ENCODE results near the gene HNRNPC.
A peak's percentile ranks its signal among the peaks of the same experiment; 100 is the strongest.
"Not testable (repeated sequence)": the region's sequence is repeated elsewhere in the genome, so short reads cannot be mapped to it uniquely, and the experiment has no call there.

The HNRNPC gene

DNA sequence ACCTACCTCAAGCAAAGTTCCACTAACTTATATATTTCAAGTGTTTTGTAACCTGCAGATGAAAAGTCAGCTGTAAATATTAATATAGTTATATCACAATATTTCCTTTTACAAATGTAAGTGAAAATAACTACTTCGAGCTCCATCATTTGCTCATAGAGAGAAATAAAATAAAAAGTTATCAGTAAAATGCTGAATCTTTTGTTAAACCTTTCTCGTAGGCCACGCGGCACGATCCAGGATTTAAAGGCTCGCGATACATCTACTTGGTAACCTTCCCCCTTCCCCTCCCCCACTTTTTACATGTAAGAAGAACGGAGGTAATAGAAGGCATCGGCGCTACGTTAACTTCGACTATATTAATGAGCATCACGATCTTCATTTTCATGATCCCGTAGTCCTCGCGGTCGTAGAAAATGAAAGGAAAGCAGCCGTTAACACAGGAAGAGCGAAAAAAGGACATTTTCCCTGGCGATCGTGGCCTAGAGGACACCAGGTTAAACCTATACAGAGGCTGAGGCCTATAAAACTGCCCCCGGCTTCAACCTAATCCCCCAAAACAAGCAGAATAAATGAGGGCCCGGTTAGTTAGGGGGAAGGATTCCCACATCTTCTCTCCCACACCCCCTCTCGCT is 508 bp downstream of the HNRNPC start:
- DNase-seq (ENCODE audit: low read depth): peak; percentile 75

- DNase-seq (ENCODE audit: low read depth): peak; percentile 43
These were observed 1.2 kb downstream of the HNRNPC start for GRCh38 chr14:21267886-21268616.

DNA sequence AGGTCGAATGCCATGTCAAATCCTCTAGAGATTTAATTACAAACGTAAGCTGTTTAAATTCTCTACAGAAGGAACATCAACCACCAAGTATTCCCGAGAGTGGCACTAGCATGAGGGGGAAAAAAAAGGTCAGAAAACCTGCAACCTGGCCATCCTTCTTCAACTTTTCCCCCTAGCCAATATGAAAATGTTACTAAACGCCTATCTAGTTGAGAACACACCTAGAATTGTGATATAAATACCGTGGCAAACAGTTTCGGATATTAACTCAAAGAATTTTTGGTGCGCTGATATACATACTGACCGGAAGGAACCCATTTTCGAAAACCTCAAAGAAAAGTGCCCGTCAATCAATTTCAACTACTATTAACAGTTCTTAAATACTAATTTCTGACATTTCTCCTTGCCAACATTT is 1.8 kb downstream of the HNRNPC start:
- DNase-seq (ENCODE audit: low read depth): no peak

DNA sequence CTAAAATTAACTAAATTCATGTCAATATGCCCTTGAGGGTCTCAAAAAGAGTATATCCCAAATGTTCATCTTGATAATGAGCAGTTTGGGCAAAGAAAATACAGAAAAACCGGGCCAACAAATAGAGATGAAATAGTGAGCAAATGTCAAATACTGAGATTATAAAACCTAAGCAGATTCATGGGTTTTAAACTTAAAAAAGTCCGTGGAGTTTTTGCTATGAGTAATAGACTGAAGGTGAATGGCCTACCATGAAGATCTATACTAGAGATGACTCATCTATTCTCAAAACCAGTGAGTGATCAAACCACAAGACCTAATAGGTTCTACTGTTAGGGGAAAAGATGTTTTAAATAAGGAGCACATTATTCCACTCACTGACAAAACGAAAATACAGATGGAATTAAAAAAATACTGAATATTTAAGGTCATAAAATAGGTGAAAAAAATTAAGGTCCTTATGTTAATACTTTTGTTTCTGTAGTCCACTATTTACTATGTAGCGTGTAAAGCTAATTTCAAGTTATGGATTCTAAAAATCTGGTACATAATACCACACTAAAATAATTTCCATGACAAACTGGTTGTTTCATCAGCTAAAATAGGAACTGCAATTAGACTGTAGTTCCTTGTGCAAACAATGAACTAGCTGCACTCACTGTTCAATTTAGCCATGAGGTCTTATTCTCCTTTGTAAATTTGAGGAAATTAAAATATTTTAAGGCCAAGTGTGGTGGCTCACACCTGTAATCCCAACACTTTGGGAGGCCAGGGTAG is 5.0 kb downstream of the HNRNPC start:
- DNase-seq (ENCODE audit: low read depth): peak; percentile 89

DNA sequence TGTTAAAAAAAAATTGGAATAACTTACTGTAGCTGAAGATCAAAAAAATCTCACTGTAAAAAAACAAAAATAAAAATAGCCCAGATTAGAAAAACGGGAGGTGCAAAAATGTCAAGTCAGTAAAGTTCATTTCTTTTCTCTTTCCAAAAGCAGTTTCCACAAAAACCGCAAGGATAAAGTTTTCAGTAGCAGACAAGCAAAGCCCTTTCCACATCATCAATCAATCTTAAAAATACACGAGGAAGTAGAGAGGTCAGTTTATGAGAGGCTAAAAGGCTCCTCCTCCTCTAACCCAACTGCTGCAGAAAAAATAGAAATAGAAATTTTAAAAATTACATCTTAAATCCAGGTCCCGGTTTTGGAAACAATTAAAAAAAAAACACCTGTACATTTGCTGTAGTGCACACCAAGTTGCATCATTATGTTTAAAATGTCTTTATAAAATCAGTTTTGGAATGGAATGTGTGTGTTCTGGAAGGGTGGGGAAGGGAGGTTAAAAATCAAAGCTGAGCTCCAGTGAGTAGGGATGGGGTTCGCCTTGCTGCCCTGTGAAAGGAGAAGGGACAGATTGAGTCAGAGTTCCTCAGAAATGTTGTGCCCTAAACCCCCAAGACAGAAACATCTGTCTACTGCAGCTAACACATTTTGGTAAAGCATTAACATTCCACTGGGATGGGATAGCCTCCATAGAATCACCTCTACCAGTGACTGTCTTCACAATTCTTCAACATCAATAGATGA is 5.8 kb downstream of the HNRNPC start:
- no peak for DNase-seq (ENCODE audit: low read depth)

DNA sequence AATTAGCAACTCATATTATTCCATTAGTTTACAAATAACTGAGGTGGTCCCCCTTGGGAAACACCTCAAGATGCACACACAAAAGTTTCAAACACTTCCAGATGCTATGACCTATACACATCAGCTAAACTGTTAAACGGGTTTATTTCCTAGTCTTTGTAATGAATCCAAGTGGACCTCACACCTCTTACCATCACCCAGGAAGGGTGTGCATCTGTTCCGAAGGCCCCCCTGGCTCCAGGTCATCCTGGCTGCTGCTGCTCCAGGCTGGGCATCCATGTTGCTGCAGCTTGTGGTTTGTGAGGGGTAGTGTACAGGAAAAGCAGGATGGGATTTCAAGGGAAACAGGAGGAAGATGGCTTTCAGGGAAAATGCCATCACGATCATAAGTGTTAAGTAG is 6.8 kb downstream of the HNRNPC start:
- no peak for DNase-seq (ENCODE audit: low read depth)

DNA sequence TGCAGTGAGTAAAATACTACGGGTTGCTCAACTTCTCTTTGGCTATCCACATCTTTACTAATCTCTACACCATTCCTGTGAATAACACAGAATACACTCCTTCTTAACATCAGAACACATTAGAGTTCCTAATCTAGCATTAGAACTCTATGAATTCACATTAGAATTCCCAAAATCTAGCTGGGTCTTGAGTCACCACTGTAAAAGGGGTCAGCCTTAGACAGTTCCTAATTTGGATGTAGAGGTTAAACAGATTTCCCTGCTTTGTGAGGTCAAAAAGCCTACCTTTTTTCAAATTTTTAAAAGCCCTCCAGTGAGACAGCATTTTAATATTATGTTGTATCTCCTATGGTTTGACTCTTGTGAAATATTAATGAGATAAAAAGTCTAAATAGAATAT is 7.4 kb downstream of the HNRNPC start:
- no peak for DNase-seq (ENCODE audit: low read depth)

DNA sequence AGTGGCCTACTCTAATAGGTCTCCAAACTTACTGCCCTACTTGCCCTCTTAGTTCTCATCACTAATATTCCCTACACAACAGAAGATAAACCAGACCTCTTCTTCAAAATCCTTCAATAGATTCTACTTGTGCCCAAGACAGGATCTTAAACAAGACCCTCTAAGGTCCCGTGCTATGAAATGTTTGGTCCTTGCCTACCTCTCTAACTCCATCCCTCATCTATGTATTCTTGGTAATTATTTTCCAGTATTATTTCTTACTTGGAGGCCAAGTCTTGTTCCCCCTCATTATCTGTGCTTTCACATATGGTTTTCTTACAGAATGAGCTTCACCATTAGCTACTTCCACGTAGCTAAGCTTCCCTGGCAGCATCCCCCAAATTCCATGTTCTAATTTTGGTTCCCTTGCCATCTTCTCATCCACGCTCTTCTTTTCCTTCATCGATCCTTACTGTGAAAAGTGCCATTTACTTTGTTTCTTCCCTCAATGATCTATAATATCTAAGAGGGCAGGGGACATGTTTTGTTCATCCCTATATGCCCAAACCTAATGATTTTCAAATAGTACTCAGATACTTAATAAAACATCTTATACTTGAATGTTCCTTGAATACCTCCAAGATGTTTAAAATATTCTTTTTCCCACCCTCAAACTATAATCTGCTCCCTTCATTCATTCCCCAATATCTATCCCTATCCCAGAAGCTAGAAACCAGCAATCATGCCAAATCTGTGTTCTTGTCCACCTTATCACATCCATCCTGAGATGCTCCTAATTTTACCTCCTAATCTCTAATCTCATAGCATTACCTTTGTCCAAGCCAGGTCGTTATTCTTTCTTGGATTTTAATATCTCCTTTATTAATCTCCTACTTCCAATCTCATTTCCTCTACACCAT is 10.1 kb downstream of the HNRNPC start:
- no peak for DNase-seq (ENCODE audit: low read depth)

DNA sequence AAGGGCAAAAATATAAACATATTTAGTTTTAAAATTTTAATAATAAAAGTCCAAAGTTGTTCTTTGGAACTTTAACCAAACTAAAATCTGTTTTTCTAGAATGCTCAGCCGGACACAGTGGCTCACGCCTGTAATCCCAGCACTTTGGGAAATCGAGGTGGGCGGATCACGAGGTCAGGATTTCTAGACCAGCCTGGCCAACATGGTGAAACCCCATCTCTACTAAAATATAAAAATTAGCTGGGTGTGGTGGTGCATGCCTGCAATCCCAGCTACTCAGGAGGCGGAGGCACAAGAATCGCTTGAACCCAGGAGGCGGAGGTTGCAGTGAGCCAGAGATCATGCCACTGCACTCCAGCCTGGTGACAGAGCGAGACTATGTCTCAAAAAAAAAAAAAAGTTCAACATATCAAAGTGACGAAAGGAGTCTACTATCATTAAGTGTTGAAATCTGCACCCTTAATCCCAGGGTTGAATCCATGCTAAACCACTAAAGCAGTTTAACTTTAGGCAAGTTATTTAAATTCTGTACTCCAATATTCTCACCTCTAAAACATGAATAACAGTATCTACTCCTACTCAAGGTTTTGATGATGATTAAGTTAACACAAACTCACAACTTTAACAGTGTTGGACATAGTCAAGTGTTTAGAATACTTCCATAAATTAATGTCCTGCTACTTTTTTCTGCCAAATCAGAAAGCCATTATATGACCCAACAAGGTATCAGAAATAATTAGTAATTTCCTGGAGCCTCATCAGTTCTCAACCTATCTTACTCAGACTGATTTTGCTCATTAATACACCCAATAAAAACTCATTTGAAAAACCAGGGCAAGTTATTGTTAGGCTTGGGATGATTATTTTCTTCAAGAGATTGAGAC is 11.0 kb downstream of the HNRNPC start:
- no peak for DNase-seq (ENCODE audit: low read depth)

DNA sequence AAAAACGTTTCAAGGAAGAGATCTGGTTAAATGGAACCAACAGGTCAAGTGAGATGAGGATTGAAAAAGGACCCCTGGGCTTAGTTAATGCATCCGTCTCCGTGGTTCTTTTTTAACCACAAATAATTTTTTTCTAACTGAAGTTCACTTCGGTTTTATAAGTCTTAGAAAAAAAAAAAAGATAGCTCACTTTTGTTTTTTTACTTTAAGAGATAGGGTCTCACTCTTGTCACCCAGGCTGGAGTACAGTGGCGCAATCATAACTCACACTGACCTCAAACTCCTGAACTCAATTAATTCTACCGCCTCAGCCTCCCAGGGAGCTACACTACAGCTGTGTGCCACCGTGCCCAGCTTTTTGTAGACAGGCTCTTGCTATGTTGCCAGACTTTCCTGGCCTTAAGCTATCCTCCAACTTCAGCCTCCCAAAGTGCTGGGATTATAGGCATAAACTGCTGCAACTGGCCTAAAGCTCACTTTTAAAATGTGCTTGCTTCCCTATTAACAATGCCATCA is 11.8 kb downstream of the HNRNPC start:
- DNase-seq (ENCODE audit: low read depth): no peak

- no peak for DNase-seq (ENCODE audit: low read depth)
These were observed 12.5 kb downstream of the HNRNPC start for GRCh38 chr14:21256539-21257393.

- DNase-seq (ENCODE audit: low read depth): not testable (repeated sequence)
These were observed 13.2 kb downstream of the HNRNPC start for GRCh38 chr14:21256102-21256447.

- no peak for DNase-seq (ENCODE audit: low read depth)
These were observed 13.7 kb downstream of the HNRNPC start for GRCh38 chr14:21255385-21256101.

GRCh38 chr14:21252149-21252548 is 17.1 kb downstream of the HNRNPC start:
- DNase-seq (ENCODE audit: low read depth): no peak

GRCh38 chr14:21251215-21251614 is 18.0 kb downstream of the HNRNPC start:
- no peak for DNase-seq (ENCODE audit: low read depth)

DNA sequence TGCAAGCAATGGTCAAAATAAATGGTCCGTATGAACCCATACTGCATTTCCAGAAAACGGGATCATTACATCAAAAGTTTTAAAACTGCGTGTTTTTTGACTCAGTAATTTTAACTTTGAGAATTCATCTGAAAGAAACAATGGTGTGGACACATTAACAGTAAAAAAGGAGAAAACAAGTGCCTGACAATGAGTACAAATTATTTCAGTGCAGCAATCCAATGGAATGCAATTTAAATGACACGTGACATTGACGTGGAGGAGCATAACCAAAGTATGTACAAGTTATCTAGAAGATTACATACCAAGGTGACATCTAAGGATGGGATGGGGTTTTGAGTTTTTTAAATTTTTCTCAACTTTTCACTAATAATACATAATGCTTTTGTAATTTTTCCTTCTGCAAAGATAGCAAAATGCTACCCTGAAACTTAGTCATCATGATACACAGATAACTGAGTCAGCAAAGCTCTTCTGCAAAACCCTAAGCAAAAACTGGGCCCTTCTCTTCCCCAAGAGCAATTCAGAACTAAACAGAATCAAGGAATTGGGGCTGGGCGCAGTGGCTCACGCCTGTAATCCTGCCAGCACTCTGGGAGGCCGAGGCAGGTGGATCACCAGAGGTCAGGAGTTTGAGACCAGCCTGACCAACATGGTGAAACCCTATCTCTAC is 20.4 kb downstream of the HNRNPC start:
- DNase-seq (ENCODE audit: low read depth): no peak

DNA sequence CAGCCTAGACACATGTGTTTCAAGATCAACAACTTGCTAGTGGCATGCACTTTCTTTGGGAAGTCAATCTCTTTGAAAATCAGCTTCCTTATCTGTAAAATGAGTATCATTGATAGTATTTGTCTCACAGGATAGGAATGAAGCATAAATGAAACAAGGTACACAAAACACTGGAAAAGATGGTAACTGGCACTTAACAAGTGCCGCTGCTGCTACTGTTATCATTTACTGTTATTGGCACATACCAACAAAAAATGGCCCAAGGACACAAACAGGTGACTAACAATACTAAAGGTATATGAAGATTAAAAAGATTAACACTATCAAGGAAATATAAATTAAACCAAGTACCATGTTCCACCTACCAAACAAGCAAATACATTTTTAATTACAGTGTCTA is 20.9 kb downstream of the HNRNPC start:
- DNase-seq (ENCODE audit: low read depth): no peak

DNA sequence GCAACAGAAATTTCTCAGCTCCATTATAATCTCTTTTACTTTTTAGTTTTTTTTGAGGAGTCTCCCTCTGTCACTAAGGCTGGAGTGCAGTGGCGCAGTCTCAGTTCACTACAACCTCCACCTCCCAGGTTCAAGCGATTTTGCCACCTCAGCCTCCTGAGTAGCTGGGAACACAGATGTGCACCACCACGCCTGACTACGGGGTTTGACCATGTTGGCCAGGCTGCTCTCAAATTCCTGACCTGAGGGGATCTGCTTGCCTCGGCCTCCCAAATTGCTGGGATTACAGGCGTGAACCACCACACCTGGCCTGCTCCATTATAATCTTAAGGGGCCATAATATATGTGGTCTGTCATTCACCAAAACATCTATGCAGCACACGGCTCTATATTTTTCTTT is 23.4 kb downstream of the HNRNPC start:
- no peak for DNase-seq (ENCODE audit: low read depth)
